Mesenchymal stem cell (in vitro differentiated cells and primary cell): ENCODE data around the gene CTH. TPM values are rescaled to one million over a fixed set of nuclear protein-coding genes. Genes with fewer than 3 reads are reported as not detected.

ENCODE experiments used
- small RNA-seq: library from polyadenylated mRNA; stranded (forward); fragments of <200 nt; extraction: miRNeasy Mini kit (QIAGEN cat#:217004); gene quantifications from one replicate; pipeline ENCODE3, GENCODE V24; 2013; ENCODE audit warnings: low read depth

The CTH gene

Small RNAs within 50 kb of the gene (small RNA-seq; reads per million reads assigned to genes)
- not detected for gene RF00017
